ENCODE measurements around the gene DHRS9. TPM values are rescaled to one million over a fixed set of nuclear protein-coding genes. Genes with fewer than 3 reads are reported as not detected.
A peak's percentile ranks its signal among the peaks of the same experiment; 100 is the strongest.

DHRS9 gene
- total RNA-seq, 8 experiments from 2014 or later: 0.05 to 44.5 (median 0.33) TPM; not detected in 3

DNA sequence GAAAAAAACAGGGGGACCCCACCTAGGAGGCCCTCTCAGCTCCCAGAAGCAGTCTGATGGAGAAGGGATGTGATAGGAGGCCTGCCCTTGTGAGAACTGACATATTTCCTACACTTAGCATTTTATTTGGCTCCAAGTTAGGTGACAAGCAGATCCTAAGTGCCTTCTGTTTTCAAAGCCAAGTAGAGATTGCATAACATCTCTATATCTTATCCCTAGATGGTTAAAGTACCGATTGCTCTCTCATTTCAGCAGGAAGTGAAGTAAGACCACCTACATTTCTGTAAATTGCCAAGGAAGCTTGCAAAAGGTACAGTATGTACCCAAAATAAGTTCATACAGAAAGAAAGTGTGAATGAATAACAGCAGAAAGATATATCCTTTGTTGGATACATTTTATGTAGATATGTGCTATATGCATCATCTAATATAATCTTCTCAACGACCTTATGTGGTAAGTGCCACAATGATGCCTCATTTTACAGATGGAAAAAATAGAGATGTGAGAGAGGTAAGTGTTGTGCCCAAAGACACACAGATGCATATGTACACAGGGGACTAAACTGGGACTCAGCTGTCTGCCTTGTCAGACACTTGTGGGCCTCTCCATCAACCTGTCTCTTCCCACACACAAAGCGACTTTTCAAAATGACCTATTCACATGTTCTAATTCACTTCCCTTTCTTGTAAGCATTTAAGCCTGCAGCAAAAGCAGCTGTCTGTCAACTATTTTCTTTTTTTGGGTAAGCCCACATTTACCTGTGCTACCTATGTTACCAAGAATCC lies 38.9 kb downstream of the DHRS9 start:
- ATAC-seq (replicated peaks in 6 of 8): no peak
- 0 to 86% (median 45%) methylated on average over 1 to 3 of the region's 3 CpGs for WGBS, 10 experiments
- Histone ChIP-seq H3K27ac (no peak overlapping the region), H3K4me3 (no peak overlapping the region), H3K4me1 (replicated peaks in 1 of 2) (peaks cover 8 to 21% of the 10 kb centered on the region in 2 donors)
- in situ Hi-C loops (cut with MboI; ENCODE audit: low pct_unique_long_range_greater_than_20kb in 2 of 9, low sequenced_read_pairs in 9 of 9, unreplicated experiment in 9 of 9): no loop called here

DNA sequence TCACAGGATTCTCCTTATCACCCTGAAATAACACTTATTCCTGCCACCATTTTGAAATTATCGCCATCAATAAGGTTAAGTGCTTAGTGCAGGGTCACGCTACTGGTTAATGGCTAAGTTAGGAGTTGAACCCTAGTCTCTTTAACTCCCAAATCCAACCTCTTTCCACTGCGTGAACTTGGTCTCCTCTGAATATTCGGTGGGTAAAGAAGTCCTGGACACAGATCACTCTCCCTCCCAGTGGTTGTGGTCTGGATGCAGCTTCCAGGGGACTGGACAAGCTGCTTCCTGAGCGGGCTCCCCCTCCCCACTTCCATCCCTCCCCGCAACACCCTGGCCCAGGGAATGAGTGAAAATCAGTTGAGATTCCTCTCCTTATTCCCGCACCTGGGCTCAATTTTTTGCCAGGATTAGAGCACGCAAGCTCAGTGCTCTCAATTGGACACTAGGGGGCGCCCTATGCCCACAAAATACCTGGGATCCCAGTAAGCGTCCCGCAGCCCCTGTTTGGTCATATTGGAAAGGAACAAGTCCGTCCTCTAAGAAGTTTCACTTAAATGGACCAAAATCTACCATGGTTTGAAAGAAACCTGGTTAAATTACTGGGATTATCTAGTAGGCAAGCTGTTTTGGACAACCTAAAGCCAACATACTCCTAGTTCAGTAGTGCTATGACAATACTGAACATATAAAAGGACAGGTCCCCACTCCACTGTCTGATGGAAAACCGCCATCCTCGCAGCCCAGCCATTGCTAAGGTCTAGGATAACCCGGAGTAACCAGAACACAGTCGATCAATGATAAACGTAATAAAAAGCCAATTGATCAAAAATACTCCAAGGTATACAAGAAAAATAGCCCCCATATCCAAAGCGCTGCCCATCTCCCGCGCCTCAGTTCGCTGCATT lies 40.4 kb downstream of the DHRS9 start:
- no peak overlapping the region for H3K4me3 ChIP-seq
- no peak overlapping the region for H3K27ac ChIP-seq
- H3K4me1 ChIP-seq (replicated peaks in 1 of 2): peaks cover 8 to 16% of the 10 kb centered on the region in 2 donors
- peak; percentile 80 to 97 (median 86) for ATAC-seq (replicated peaks in 6 of 8)
- in situ Hi-C loops (cut with MboI; ENCODE audit: low pct_unique_long_range_greater_than_20kb in 2 of 9, low sequenced_read_pairs in 9 of 9, unreplicated experiment in 9 of 9): no loop called here
- WGBS, 10 experiments: 25 to 90% (median 63%) methylated on average over 2 to 12 of the region's 21 CpGs

GRCh38 chr2:169110419-169110818 lies 41.1 kb downstream of the DHRS9 start:
- peak in 3 of 8 experiments; percentile 50 to 80 (median 69) for ATAC-seq (replicated peaks in 6 of 8)

GRCh38 chr2:169110916-169111315 lies 41.6 kb downstream of the DHRS9 start:
- in situ Hi-C loops (cut with MboI; ENCODE audit: low pct_unique_long_range_greater_than_20kb in 2 of 9, low sequenced_read_pairs in 9 of 9, unreplicated experiment in 9 of 9): no loop called here
- peaks cover 8% of the 10 kb centered on the region in 2 donors for H3K4me1 ChIP-seq (replicated peaks in 1 of 2)
- H3K27ac ChIP-seq: no peak overlapping the region
- peak in 3 of 8 experiments; percentile 9 to 39 (median 26) for ATAC-seq (replicated peaks in 6 of 8)
- no peak overlapping the region for H3K4me3 ChIP-seq
- WGBS, 10 experiments: 18 to 77% (median 57%) methylated on average over 2 to 14 of the region's 18 CpGs; no CpG with 5 or more reads in 2 of the 10 experiments

More at GRCh38 chr2:169110419-169110818, 41.1 kb downstream of the DHRS9 start:
- Histone ChIP-seq H3K4me1 (replicated peaks in 1 of 2) (peaks cover 8 to 9% of the 10 kb centered on the region in 2 donors), H3K27ac (no peak overlapping the region), H3K4me3 (no peak overlapping the region)
- WGBS, 10 experiments: 47 to 81% (median 62%) methylated on average over 1 to 6 of the region's 7 CpGs; no CpG with 5 or more reads in 2 of the 10 experiments
- in situ Hi-C loops (cut with MboI; ENCODE audit: low pct_unique_long_range_greater_than_20kb in 2 of 9, low sequenced_read_pairs in 9 of 9, unreplicated experiment in 9 of 9): no loop called here

- in situ Hi-C loops (cut with MboI; ENCODE audit: low pct_unique_long_range_greater_than_20kb in 2 of 9, low sequenced_read_pairs in 9 of 9, unreplicated experiment in 9 of 9): no loop called here
- no peak overlapping the region for H3K4me3 ChIP-seq
- WGBS, 10 experiments: 0 to 100% (median 83%) methylated on average over 1 to 4 of the region's 6 CpGs; no CpG with 5 or more reads in 3 of the 10 experiments
- no peak for ATAC-seq (replicated peaks in 6 of 8)
- peaks cover 8% of the 10 kb centered on the region in 2 donors for H3K4me1 ChIP-seq (replicated peaks in 1 of 2)
- H3K27ac ChIP-seq: no peak overlapping the region
Measured at GRCh38 chr2:169112841-169113240, 43.5 kb downstream of the DHRS9 start.

DNA sequence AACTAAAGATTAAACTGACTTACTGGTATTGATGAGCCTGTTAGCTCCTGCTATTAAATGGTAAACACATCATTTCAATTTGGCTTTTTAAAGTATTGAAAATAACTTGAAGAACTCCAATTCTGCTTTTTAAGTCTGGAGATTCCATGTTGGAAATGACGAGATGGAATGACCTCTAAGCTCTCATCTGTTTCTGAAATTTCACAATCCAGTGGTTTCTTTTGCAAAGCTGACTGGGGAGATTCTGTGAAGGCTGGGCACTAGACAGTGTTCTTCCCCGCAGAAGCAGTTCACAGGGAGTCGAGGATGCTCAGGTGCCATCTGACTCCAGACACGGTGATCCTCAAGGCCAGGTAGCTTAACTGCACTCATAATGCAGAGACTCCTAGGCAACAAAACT lies 44.7 kb downstream of the DHRS9 start:
- in situ Hi-C loops (cut with MboI; ENCODE audit: low pct_unique_long_range_greater_than_20kb in 2 of 9, low sequenced_read_pairs in 9 of 9, unreplicated experiment in 9 of 9): no loop called here
- WGBS, 10 experiments: 30 to 95% (median 84%) methylated on average over 1 to 4 of the region's 4 CpGs; no CpG with 5 or more reads in 3 of the 10 experiments
- no peak for ATAC-seq (replicated peaks in 6 of 8)
- Histone ChIP-seq H3K27ac (no peak overlapping the region), H3K4me1 (replicated peaks in 1 of 2) (peaks cover 8% of the 10 kb centered on the region in 2 donors), H3K4me3 (no peak overlapping the region)

DNA sequence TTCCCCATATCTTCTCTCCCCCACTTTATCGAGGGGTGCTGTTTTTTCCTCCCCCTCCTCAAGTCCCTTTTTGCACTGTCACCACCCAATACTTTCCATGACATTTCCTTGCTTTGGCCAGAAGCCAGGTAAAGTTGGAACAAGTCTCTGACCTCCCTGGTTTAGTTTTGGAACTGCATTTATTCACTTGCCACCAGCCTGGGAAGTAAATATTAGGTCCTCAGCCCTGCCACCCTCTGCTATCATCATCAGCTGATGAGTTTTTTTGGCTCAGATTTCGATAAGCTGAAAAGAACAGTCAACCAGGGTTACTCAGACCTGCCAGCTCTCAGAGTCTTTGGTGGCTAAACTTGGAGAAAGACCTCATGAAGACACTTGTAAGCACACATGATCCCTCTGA lies 47.0 kb downstream of the DHRS9 start:
- no peak overlapping the region for H3K4me3 ChIP-seq
- WGBS, 10 experiments: 0 to 100% (median 57%) methylated on average over 1 to 2 of the region's 2 CpGs; no CpG with 5 or more reads in 1 of the 10 experiments
- ATAC-seq (replicated peaks in 6 of 8): no peak
- peaks cover 0 to 6% of the 10 kb centered on the region in 2 donors for H3K4me1 ChIP-seq (replicated peaks in 1 of 2)
- H3K27ac ChIP-seq: no peak overlapping the region
- in situ Hi-C loops (cut with MboI; ENCODE audit: low pct_unique_long_range_greater_than_20kb in 2 of 9, low sequenced_read_pairs in 9 of 9, unreplicated experiment in 9 of 9): no loop called here

DNA sequence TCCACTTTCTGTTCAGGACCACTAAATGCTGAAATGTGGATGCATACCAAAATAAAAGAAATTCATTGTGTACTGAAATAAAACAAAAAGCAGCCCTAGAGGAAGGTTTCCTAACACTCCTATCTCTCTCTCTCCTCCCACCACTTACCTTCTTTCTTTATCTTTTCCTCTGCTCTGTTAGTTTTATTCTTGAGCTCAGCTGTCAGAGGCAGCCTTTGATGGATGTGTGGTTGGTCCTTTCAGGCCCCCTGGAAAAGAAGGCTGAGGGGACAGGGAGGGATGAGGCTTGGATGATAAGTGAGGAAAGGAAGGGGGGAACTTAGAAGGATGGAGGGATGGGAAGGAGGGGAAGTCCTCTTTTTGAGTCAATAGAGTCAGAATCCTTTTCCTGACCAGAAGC lies 47.6 kb downstream of the DHRS9 start:
- H3K27ac ChIP-seq: no peak overlapping the region
- in situ Hi-C loops (cut with MboI; ENCODE audit: low pct_unique_long_range_greater_than_20kb in 2 of 9, low sequenced_read_pairs in 9 of 9, unreplicated experiment in 9 of 9): no loop called here
- ATAC-seq (replicated peaks in 6 of 8): no peak
- H3K4me1 ChIP-seq (replicated peaks in 1 of 2): peaks cover 0 to 6% of the 10 kb centered on the region in 2 donors
- H3K4me3 ChIP-seq: no peak overlapping the region

GRCh38 chr2:169118060-169118459 lies 48.7 kb downstream of the DHRS9 start:
- peaks cover 0 to 6% of the 10 kb centered on the region in 2 donors for H3K4me1 ChIP-seq (replicated peaks in 1 of 2)
- in situ Hi-C loops (cut with MboI; ENCODE audit: low pct_unique_long_range_greater_than_20kb in 2 of 9, low sequenced_read_pairs in 9 of 9, unreplicated experiment in 9 of 9): no loop called here
- no peak for ATAC-seq (replicated peaks in 6 of 8)
- no peak overlapping the region for H3K4me3 ChIP-seq
- no peak overlapping the region for H3K27ac ChIP-seq
- WGBS, 10 experiments: 0 to 76% (median 20%) methylated on average over 1 to 2 of the region's 2 CpGs; no CpG with 5 or more reads in 1 of the 10 experiments

DNA sequence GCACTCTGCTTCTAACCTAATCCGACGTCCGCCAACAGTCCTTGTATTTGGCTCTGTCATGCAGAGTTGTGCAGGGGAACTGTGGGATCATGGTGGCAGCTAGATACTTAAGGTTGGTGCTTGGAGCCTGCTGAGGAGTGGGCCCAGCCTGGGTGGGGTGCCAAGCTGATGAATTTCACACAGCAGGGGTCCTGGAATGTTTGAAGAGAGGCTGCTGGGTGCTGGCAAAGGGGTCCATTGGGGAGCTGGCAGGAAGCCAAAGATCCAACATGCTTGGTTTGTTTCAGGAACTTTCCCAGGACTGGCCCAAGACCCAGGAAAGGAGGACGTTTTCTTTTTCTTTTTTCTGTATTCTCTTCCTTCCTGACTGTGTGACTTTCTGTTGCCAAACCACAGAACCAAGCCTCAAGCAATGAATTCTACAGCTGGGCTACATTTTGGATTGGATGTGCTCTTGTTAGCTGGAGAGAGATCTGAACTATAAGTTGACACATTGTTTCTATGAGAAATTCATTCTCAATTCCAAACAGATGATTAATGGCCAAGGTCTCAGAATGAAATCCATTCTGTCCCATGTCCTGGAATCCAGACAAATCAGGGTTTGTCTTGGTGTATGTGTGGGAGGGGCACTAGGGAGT lies 49.9 kb downstream of the DHRS9 start:
- Histone ChIP-seq H3K4me1 (replicated peaks in 1 of 2) (peaks cover 0 to 6% of the 10 kb centered on the region in 2 donors), H3K4me3 (no peak overlapping the region), H3K27ac (no peak overlapping the region)
- no peak for ATAC-seq (replicated peaks in 6 of 8)
- WGBS, 10 experiments: 0 to 100% (median 68%) methylated on average over 1 to 4 of the region's 4 CpGs; no CpG with 5 or more reads in 4 of the 10 experiments
- in situ Hi-C loops (cut with MboI; ENCODE audit: low pct_unique_long_range_greater_than_20kb in 2 of 9, low sequenced_read_pairs in 9 of 9, unreplicated experiment in 9 of 9): no loop called here

- no peak overlapping the region for H3K4me3 ChIP-seq
- peaks cover 0 to 6% of the 10 kb centered on the region in 2 donors for H3K4me1 ChIP-seq (replicated peaks in 1 of 2)
- in situ Hi-C loops (cut with MboI; ENCODE audit: low pct_unique_long_range_greater_than_20kb in 2 of 9, low sequenced_read_pairs in 9 of 9, unreplicated experiment in 9 of 9): no loop called here
- H3K27ac ChIP-seq: no peak overlapping the region
- ATAC-seq (replicated peaks in 6 of 8): peak in 1 of 8 experiments; percentile 21
- WGBS, 10 experiments: 0 to 98% (median 64%) methylated on average over 1 to 4 of the region's 4 CpGs; no CpG with 5 or more reads in 1 of the 10 experiments
Measured at GRCh38 chr2:169119851-169120250, 50.5 kb downstream of the DHRS9 start.

DNA sequence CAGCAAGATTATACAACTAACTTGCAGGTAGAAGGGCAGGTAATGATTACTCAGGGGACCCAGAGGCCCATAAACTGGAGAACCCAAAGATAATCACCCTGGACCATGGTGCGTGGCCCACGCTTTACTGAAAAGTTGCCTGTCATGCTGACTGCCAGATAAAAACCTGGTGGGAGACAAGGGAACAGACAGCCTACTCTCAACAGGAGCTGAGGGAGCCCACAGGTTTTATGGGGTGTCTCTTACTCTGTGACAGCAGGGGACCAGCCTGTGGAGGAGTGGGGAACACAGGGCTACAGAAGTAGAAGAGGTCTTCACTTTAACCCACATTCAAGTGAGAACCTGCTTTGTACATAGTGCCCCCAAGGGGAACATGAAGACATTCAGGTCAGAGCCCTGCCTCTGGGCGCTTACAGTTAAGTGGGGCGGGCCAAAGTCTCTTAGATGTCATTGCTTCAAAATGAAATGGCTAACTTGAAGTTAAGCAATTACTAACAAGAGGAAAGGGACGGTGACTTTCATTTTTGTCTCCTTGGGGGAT lies 60.4 kb downstream of the DHRS9 start:
- Histone ChIP-seq H3K4me3 (no peak overlapping the region), H3K4me1 (replicated peaks in 1 of 2) (peaks cover 0 to 4% of the 10 kb centered on the region in 2 donors), H3K27ac (no peak overlapping the region)
- ATAC-seq (replicated peaks in 6 of 8): no peak
- 29 to 100% (median 91%) methylated on average over 1 to 5 of the region's 5 CpGs; no CpG with 5 or more reads in 5 of the 10 experiments for WGBS, 10 experiments
- in situ Hi-C loops (cut with MboI; ENCODE audit: low pct_unique_long_range_greater_than_20kb in 2 of 9, low sequenced_read_pairs in 9 of 9, unreplicated experiment in 9 of 9): loop anchor here in 2 of 9 experiments (25.0 kb wide), 2 partner anchors 167 to 792 kb away; no protein-coding TSS in a partner anchor

Data from motor neuron (in vitro differentiated cells).